HG03025 (cell line): ENCODE data around the gene ABCD2.
"Not testable (repeated sequence)": the region's sequence is repeated elsewhere in the genome, so short reads cannot be mapped to it uniquely, and the experiment has no call there.

Experiments used
- ATAC-seq: cut with Tn5 transposase; IDR thresholded peaks from one replicate; pipeline ENCODE4 v1.9.1; 2021; ENCODE audit warnings: mild to moderate bottlenecking, moderate library complexity; ENCODE audit not compliant: unreplicated experiment, low FRiP score

The ABCD2 gene

GRCh38 chr12:39613525-39613924 is 6.1 kb downstream of the ABCD2 start:
- ATAC-seq, result no peak

- ATAC-seq, result no peak
These were observed 7.4 kb downstream of the ABCD2 start for GRCh38 chr12:39612250-39612649.

- no peak for ATAC-seq
These were observed 7.8 kb downstream of the ABCD2 start for GRCh38 chr12:39611818-39612217.

- no peak for ATAC-seq
These were observed 9.1 kb downstream of the ABCD2 start for GRCh38 chr12:39610436-39611025.

- no peak for ATAC-seq
These were observed 12.7 kb downstream of the ABCD2 start for GRCh38 chr12:39606712-39607423.

DNA sequence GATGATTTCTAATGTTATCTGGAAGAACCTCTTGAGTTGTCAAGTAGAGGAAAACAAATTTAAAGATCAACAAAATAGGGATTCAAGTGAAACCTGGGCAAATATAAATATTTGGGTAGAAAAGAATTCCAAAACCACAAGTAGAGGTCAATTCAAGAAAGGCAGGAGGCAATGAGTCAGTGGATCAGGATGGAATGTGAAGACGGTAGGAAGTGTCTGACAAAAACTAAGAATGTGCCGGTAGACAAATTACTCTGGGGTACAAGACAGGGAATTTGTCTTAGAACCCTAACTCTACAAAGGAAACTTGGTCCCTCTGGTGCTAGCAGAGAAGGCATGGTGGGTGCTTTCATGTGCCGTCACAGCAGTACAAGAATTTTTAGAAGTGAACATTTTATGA is 13.6 kb downstream of the ABCD2 start:
- no peak for ATAC-seq

GRCh38 chr12:39605501-39605900 is 14.1 kb downstream of the ABCD2 start:
- ATAC-seq, result no peak

GRCh38 chr12:39603065-39603464 is 16.5 kb downstream of the ABCD2 start:
- no peak for ATAC-seq

DNA sequence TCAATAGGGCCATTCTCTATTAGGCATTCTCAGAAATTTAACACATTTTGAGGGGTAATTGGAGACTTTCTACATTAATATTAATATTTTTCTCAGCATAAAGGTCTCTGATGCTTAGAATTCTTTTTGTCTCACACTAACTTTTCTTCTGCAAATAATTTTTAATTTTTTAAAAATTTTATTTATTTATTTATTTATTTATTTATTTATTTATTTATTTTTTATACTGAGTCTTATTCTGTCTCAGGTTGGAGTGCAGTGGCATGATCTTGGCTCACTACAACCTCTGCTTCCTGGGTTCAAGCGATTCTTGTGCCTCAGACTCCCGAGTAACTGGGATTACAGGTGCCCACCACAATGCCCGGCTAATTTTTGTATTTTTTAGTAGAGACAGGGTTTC is 17.7 kb downstream of the ABCD2 start:
- not testable (repeated sequence) for ATAC-seq

- no peak for ATAC-seq
These were observed 23.7 kb downstream of the ABCD2 start for GRCh38 chr12:39595928-39596327.

GRCh38 chr12:39592295-39592694 is 27.3 kb downstream of the ABCD2 start:
- ATAC-seq, result no peak

DNA sequence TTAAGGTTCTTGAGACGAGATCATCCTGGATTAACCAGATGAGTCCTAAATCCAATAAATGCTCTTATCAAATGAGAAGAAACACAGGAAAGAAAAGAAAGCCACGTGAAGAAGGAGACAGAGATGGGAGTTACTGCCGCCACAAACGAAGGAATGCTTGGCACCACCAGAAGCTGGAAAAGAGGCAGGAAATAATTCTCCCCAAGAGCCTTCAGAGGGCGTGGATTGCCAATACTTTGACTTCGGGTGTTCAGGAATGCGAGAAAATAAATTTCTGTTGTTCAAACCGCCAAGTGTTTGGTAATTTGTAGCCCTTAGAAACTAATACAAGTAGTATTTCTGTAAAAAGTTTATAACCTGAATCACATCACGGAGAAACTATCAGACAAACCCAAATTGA is 31.3 kb downstream of the ABCD2 start:
- no peak for ATAC-seq

- peak; percentile 45 for ATAC-seq
These were observed 32.4 kb downstream of the ABCD2 start for GRCh38 chr12:39587225-39587624.

DNA sequence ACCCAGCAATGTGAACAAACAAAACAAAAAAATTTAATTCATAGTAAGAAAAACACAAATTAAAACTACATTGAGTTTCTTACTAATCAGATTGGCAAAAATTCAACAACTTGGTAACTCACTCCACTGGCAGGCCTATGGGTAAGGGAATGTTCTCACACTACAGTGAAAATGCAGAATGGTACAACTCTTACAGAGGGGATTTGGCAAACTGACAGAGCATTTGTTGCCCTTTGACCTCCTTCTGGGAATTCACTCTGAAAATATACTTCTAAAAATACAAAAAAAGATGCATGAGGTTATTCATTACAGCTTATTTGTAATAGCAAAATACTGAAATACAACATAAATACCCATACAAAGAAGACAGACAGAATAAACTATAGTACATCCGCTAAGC is 32.8 kb downstream of the ABCD2 start:
- ATAC-seq, result no peak

- ATAC-seq, result no peak
These were observed 38.0 kb downstream of the ABCD2 start for GRCh38 chr12:39581592-39581991.

GRCh38 chr12:39575498-39575875 is 44.1 kb downstream of the ABCD2 start:
- ATAC-seq, result no peak

- ATAC-seq, result no peak
These were observed 44.7 kb downstream of the ABCD2 start for GRCh38 chr12:39574785-39575497.

DNA sequence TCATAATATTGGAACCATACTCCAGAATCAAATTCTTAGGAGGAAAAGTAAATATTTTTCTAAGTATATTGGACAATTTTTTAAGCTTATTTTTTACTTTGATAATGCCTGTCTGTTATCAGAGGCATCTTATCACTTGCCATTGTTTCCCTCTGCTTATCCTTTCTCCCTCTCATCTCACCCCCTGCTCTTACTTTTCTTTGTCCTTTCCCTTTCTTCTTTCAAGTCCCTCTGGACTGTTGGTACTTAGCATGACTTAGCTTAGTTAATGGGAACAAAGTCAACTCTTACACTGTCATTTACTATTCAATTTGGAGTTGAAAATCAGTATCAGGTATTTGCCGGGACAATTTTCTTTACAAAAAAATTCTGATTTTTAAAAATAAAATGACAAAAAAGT is 45.2 kb downstream of the ABCD2 start:
- ATAC-seq, result no peak

- no peak for ATAC-seq
These were observed 45.6 kb downstream of the ABCD2 start for GRCh38 chr12:39573971-39574370.

DNA sequence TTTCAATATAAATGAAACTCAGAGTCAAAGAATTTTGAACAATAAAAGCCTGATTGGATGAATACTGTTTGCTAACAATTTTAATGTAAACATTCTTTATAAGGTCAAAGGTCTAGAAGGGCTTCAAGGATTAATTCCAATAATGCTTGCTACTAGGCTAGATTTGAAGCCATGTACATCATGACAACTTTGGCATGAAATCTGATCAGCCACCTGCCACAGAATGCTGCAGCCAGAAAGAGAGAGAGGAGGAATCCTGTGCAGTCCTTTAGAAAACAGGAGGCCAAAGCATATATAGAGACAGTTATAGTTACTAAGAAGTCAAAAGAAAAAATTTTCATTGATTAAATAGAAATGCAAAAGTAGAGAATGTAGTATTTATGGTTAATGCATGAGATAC is 47.1 kb downstream of the ABCD2 start:
- ATAC-seq, result no peak

DNA sequence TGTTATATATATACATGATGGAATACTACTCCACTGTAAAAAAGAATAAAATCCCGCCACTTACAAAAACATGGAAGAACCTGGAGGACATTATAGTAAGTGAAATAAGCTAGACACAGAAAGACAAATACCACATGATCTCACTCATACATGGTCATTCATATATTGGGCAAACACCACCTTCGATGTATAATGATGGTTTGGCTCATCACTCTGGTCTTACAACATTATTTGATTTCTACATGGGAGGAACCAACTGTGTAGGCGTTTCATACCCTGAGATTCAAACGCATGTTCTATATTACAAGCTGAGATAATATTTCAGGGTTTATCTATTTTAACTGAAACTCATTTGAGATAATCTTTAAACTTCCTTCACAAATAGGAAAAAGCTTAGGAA is 48.3 kb downstream of the ABCD2 start:
- no peak for ATAC-seq

GRCh38 chr12:39553476-39553875 is 66.1 kb downstream of the ABCD2 start:
- no peak for ATAC-seq
